Upper lobe of left lung (tissue), 6 donors: Measurements from ENCODE around the gene RENBP. TPM values are rescaled to one million over a fixed set of nuclear protein-coding genes. Genes with fewer than 3 reads are reported as not detected.
A peak's percentile ranks its signal among the peaks of the same experiment; 100 is the strongest.

ENCODE experiments used
- ATAC-seq, 2 donors: fragments of 200-7000 bp; cut with Tn5 transposase; one replicate each; pipeline ENCODE4 v1.9.1; 2022; ENCODE audit warnings: mild to moderate bottlenecking in 2 of 2, moderate library complexity in 2 of 2; ENCODE audit not compliant: low FRiP score in 2 of 2
- DNase-seq, 2 donors: peaks; one replicate each; pipeline ENCODE4 v3.0.0-alpha.2; 2019 to 2020
- H3K27ac ChIP-seq, 4 donors: fragments of 200-600 bp; sonication (generic); one replicate each; pipeline ENCODE4 v1.5.1; 2016 to 2019
- H3K27me3 ChIP-seq, 4 donors: fragments of 200-600 bp; sonication (generic); one replicate each; pipeline ENCODE4 v1.5.1; 2017 to 2019
- H3K36me3 ChIP-seq, 4 donors: fragments of 200-600 bp; sonication (generic); one replicate each; pipeline ENCODE4 v1.5.1; 2016 to 2019
- H3K4me1 ChIP-seq, 4 donors: fragments of 200-600 bp; sonication (generic); one replicate each; pipeline ENCODE4 v1.5.1; 2018 to 2019
- H3K4me3 ChIP-seq, 4 donors: fragments of 200-600 bp; sonication (generic); one replicate each; pipeline ENCODE4 v1.5.1; 2017 to 2019; ENCODE audit warnings: mild to moderate bottlenecking in 2 of 4, moderate library complexity in 1 of 4
- H3K9me3 ChIP-seq, 4 donors: fragments of 200-600 bp; sonication (generic); one replicate each; pipeline ENCODE4 v1.5.1; 2018 to 2019
- EP300 ChIP-seq, 4 donors: sonication (generic); formaldehyde crosslinking; IDR thresholded peaks; one replicate each; pipeline ENCODE4 v1.5.1; 2017; ENCODE audit warnings: antibody characterized with exemption in 4 of 4, control low read depth in 2 of 4
- POLR2A ChIP-seq, 4 donors: fragments of 450-650 bp; IDR thresholded peaks; one replicate each; pipeline ENCODE4 v1.5.1; 2016 to 2017; ENCODE audit warnings: antibody characterized with exemption in 4 of 4, mild to moderate bottlenecking in 2 of 4
- POLR2AphosphoS5 ChIP-seq, 2 donors: sonication (generic); formaldehyde crosslinking; IDR thresholded peaks; one replicate each; pipeline ENCODE4 v1.5.1; 2017; ENCODE audit warnings: antibody characterized with exemption in 2 of 2
- WGBS, 2 donors: methylation state at CpG; one replicate each; pipeline ENCODE4 v1.1.5; 2017 to 2018; 5-methylcytosine and 5-hydroxymethylcytosine counted together
- total RNA-seq, 6 donors: library from RNA; depleted of rRNA in 4 of 6; stranded (reverse); fragments of >200 nt in 4 of 6; gene quantifications; one replicate each; pipeline versions ENCODE4 v1.1.0 to v1.2.1, GENCODE V29; 2016 to 2021
- TF ChIP-seq, protein P1 (sequence below), 6 experiments: fragments of 450-650 bp in 4 of 6; fragments of 200-600 bp in 2 of 6; sonication (generic) in 2 of 6; IDR thresholded peaks; one replicate each; pipeline ENCODE4 v1.5.1; 2016 to 2019; ENCODE audit warnings: antibody characterized with exemption in 6 of 6
- donor health status: DM: no; HTN: no; CAD: no; lungs with moderate emphysema.
- donor health status: DM: no; HTN: yes; CAD: no; lungs with severe emphysema.

RENBP gene
- total RNA-seq, 6 donors from 2014 or later: 32.8 to 81.7 (median 54.5) TPM

GRCh38 chrX:153944800-153945150 is 332 bp upstream of the RENBP start:
- DNase-seq (no peak), ATAC-seq (peak; percentile 4 to 20)
- TF ChIP-seq EP300 (IDR thresholded peaks at IDR 0.05): no peak
- TF ChIP-seq POLR2A (IDR thresholded peaks at IDR 0.05): no peak
- TF ChIP-seq POLR2AphosphoS5 (IDR thresholded peaks at IDR 0.05): no peak
- TF ChIP-seq, protein P1, sequence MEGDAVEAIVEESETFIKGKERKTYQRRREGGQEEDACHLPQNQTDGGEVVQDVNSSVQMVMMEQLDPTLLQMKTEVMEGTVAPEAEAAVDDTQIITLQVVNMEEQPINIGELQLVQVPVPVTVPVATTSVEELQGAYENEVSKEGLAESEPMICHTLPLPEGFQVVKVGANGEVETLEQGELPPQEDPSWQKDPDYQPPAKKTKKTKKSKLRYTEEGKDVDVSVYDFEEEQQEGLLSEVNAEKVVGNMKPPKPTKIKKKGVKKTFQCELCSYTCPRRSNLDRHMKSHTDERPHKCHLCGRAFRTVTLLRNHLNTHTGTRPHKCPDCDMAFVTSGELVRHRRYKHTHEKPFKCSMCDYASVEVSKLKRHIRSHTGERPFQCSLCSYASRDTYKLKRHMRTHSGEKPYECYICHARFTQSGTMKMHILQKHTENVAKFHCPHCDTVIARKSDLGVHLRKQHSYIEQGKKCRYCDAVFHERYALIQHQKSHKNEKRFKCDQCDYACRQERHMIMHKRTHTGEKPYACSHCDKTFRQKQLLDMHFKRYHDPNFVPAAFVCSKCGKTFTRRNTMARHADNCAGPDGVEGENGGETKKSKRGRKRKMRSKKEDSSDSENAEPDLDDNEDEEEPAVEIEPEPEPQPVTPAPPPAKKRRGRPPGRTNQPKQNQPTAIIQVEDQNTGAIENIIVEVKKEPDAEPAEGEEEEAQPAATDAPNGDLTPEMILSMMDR (IDR thresholded peaks at IDR 0.05): no peak
- peak overlapping the region in 3 of 4 donors; percentile 47 to 59 (median 51) for H3K4me3 ChIP-seq
- H3K27me3 ChIP-seq: no peaks in the 10 kb centered on the region
- H3K4me1 ChIP-seq: peaks cover 9 to 70% (median 11%) of the 10 kb centered on the region in 4 donors
- H3K36me3 ChIP-seq: peaks cover 0 to 17% (median 6%) of the 10 kb centered on the region in 4 donors
- H3K27ac ChIP-seq: peak overlapping the region; percentile 12 to 87 (median 61)
- no peaks in the 10 kb centered on the region for H3K9me3 ChIP-seq
- 73% methylated on average over 6 of the region's 6 CpGs; no CpG with 5 or more reads in 1 of the 2 donors for WGBS, 2 donors

DNA sequence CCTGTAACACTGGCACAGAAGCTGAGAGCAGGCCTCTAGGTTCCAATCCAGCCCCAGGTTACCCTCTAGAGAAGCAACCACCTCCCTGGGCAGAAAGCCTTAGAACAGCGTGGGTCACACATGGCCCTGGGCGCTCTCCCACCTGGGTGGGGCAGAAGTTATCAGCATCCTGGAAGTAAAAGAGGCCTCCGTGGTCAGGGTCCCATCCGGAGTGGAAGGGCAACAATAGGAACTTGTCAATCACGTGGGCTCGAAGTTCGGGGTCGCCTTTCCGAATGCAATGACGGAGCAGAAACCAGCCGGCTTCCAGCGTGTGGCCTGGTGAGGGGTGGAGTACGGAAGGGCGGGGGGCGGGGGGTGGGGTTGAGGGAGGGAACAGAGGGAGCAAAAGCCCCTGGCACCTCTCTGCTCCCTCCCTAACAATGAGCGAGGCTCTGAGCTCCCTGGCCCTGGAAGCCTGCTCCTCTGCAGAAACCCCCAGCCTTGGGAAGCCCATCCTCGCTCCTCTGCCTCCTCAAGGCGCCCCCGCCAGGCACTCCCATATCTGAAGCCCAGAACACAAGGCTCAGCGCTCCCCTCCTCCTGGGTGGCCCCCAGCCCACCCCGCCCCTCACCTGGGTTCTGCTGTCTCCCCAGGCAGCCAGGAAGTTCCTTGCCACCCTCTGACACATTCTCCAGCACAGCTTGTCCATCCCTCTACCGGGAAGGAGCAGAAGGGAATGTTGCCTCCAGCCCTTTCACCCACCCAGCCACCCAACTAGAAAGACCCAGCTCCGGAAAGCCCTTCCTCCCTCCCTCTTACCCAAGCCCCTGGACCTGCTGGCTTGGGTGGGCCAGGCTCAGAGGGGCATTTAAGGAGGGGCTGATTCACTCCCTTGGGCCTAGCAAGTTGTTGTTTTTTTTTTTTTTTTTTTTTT is 2.8 kb downstream of the RENBP start:
- ATAC-seq: no peak
- Histone ChIP-seq H3K4me1 (peaks cover 0 to 47% (median 2%) of the 10 kb centered on the region in 4 donors), H3K27ac (peak overlapping the region in 3 of 4 donors; percentile 35 to 72 (median 69)), H3K36me3 (no peaks in the 10 kb centered on the region), H3K9me3 (no peaks in the 10 kb centered on the region), H3K27me3 (no peaks in the 10 kb centered on the region), H3K4me3 (peak overlapping the region in 2 of 4 donors; percentile 10 to 21)
- TF ChIP-seq POLR2AphosphoS5 (IDR thresholded peaks at IDR 0.05) (no peak), EP300 (IDR thresholded peaks at IDR 0.05) (no peak), POLR2A (IDR thresholded peaks at IDR 0.05) (no peak)
- TF ChIP-seq, protein P1 (IDR thresholded peaks at IDR 0.05): no peak
- no peak for DNase-seq
- WGBS, 2 donors: 35 to 78% methylated on average over 2 to 11 of the region's 23 CpGs

DNA sequence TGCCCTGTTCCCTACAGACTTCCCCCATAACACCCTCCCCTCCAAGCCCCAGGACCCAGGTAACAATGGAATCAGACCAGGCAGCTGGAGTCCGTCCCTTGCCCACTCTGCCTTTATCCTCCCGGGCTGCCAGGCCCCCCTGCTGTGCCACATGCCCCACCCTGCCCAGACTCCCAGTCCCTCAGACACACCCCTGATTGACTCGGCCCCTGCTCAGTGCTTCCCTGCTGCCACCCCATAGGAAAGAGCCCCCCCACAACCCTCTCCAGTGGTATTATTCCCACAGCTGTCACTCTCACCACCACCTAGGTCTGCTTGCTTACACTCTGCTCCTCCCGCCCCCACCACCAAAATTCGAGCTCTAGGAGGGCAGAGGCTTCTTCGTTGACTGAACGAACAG is 4.9 kb downstream of the RENBP start:
- WGBS, 2 donors: 61% methylated on average over 7 of the region's 7 CpGs; no CpG with 5 or more reads in 1 of the 2 donors
- Histone ChIP-seq H3K27ac (no peak overlapping the region), H3K4me1 (peaks cover 0 to 51% (median 3%) of the 10 kb centered on the region in 4 donors), H3K4me3 (no peak overlapping the region), H3K9me3 (no peaks in the 10 kb centered on the region), H3K27me3 (no peaks in the 10 kb centered on the region), H3K36me3 (no peaks in the 10 kb centered on the region)
- TF ChIP-seq POLR2A (IDR thresholded peaks at IDR 0.05) (no peak), POLR2AphosphoS5 (IDR thresholded peaks at IDR 0.05) (no peak), EP300 (IDR thresholded peaks at IDR 0.05) (no peak)
- TF ChIP-seq, protein P1 (IDR thresholded peaks at IDR 0.05): no peak
- no peak for DNase-seq
- ATAC-seq: no peak

DNA sequence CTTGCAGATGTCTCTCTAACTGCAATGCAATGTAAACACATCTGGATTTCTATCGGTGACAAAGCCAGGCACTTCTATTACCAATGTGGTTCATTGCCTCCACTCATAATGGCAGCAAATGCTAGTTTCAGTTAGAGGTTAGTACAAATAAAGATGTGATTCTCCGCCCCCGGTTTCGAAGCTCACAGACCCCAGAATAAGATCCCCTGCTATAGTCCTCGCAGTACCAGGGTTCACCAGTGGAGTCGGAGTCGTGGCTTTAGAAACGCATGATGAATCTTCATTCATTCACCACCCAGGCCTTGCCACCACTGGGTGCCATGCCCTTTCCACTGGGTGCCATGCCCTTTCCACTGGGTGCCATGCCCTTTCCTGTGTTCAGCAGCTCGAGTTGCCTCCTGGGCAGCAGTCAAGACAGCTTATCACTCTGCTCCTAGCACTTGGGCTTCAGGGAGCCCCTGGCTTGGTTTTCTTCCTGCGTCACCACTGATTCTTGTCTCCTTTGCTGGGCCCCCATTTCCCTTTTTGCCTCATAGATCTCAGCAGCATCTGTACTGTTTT is 6.1 kb downstream of the RENBP start:
- Histone ChIP-seq H3K4me1 (peaks cover 5 to 51% (median 11%) of the 10 kb centered on the region in 4 donors), H3K27me3 (no peaks in the 10 kb centered on the region), H3K9me3 (no peaks in the 10 kb centered on the region), H3K27ac (no peak overlapping the region), H3K4me3 (no peak overlapping the region), H3K36me3 (no peaks in the 10 kb centered on the region)
- 83 to 94% methylated on average over 2 to 10 of the region's 10 CpGs for WGBS, 2 donors
- ATAC-seq (no peak), DNase-seq (no peak)
- TF ChIP-seq POLR2A (IDR thresholded peaks at IDR 0.05) (no peak), POLR2AphosphoS5 (IDR thresholded peaks at IDR 0.05) (no peak), EP300 (IDR thresholded peaks at IDR 0.05) (no peak)
- TF ChIP-seq, protein P1 (IDR thresholded peaks at IDR 0.05): no peak
